ENCODE results near the gene ITSN2. TPM values are rescaled to one million over a fixed set of nuclear protein-coding genes. Genes with fewer than 3 reads are reported as not detected.

The ITSN2 gene
- total RNA-seq, 1 donor from 2014 or later = 10.4 TPM

- no peaks in the 10 kb centered on the region for H3K4me1 Mint-ChIP-seq
- H3K4me2 ChIP-seq = no peak overlapping the region
- no peaks in the 10 kb centered on the region for H3K9me3 Mint-ChIP-seq
- no peak overlapping the region for H2AFZ ChIP-seq (replicated peaks)
- no peaks in the 10 kb centered on the region for H3K36me3 ChIP-seq
- H3K9ac ChIP-seq = no peak overlapping the region
- H3F3A ChIP-seq (ENCODE audit: low read depth) = no peaks in the 10 kb centered on the region
- H4K20me1 ChIP-seq (ENCODE audit: low read depth) = no peaks in the 10 kb centered on the region
- H3K9me3 ChIP-seq (ENCODE audit: low read depth) = no peaks in the 10 kb centered on the region
- H3K4me1 ChIP-seq = peaks cover 10% of the 10 kb centered on the region
- H3K27ac Mint-ChIP-seq = no peak overlapping the region
- no peak overlapping the region for H3K4me3 Mint-ChIP-seq
- no peak overlapping the region for H3K27ac ChIP-seq
- no peaks in the 10 kb centered on the region for H3K36me3 Mint-ChIP-seq
- no peak overlapping the region for H3K4me3 ChIP-seq
- no peaks in the 10 kb centered on the region for H3K79me2 ChIP-seq (ENCODE audit: low read depth)
- no peak for DNase-seq (ENCODE audit: low spot score)
- TF ChIP-seq EZH2 (IDR thresholded peaks at IDR 0.05) (no peak), CTCF (IDR thresholded peaks at IDR 0.05) (no peak), EZH2phosphoT487 (IDR thresholded peaks at IDR 0.05) (no peak)
- no peaks in the 10 kb centered on the region for H3K27me3 ChIP-seq
- H3K27me3 Mint-ChIP-seq (ENCODE audit: insufficient read depth, low read depth) = no peaks in the 10 kb centered on the region
Measured at GRCh38 chr2:24237313-24237712, 123.0 kb downstream of the ITSN2 start.

- Histone ChIP-seq H3K27me3 (no peaks in the 10 kb centered on the region), H3K9ac (no peak overlapping the region), H3K36me3 (no peaks in the 10 kb centered on the region), H3K4me3 (no peak overlapping the region), H3K27ac (no peak overlapping the region), H3K9me3 (ENCODE audit: low read depth) (no peaks in the 10 kb centered on the region), H4K20me1 (ENCODE audit: low read depth) (no peaks in the 10 kb centered on the region), H2AFZ (replicated peaks) (no peak overlapping the region), H3K4me2 (no peak overlapping the region), H3K4me1 (peaks cover 10% of the 10 kb centered on the region), H3F3A (ENCODE audit: low read depth) (no peaks in the 10 kb centered on the region), H3K79me2 (ENCODE audit: low read depth) (no peaks in the 10 kb centered on the region)
- H3K27me3 Mint-ChIP-seq (ENCODE audit: insufficient read depth, low read depth) = no peaks in the 10 kb centered on the region
- no peaks in the 10 kb centered on the region for H3K4me1 Mint-ChIP-seq
- H3K4me3 Mint-ChIP-seq = no peak overlapping the region
- no peak overlapping the region for H3K27ac Mint-ChIP-seq
- TF ChIP-seq EZH2phosphoT487 (IDR thresholded peaks at IDR 0.05) (no peak), CTCF (IDR thresholded peaks at IDR 0.05) (no peak), EZH2 (IDR thresholded peaks at IDR 0.05) (no peak)
- no peaks in the 10 kb centered on the region for H3K9me3 Mint-ChIP-seq
- DNase-seq (ENCODE audit: low spot score) = no peak
- no peaks in the 10 kb centered on the region for H3K36me3 Mint-ChIP-seq
Measured at GRCh38 chr2:24233321-24233720, 127.0 kb downstream of the ITSN2 start.

GRCh38 chr2:24231461-24231881, 128.9 kb downstream of the ITSN2 start:
- no peaks in the 10 kb centered on the region for H4K20me1 ChIP-seq (ENCODE audit: low read depth)
- H3K4me1 ChIP-seq = peaks cover 10% of the 10 kb centered on the region
- H3K27ac ChIP-seq = no peak overlapping the region
- Mint-ChIP-seq H3K27ac (no peak overlapping the region), H3K36me3 (no peaks in the 10 kb centered on the region), H3K9me3 (no peaks in the 10 kb centered on the region), H3K4me3 (no peak overlapping the region), H3K27me3 (ENCODE audit: insufficient read depth, low read depth) (no peaks in the 10 kb centered on the region), H3K4me1 (peaks cover 1% of the 10 kb centered on the region)
- no peaks in the 10 kb centered on the region for H3K36me3 ChIP-seq
- no peaks in the 10 kb centered on the region for H3K27me3 ChIP-seq
- H2AFZ ChIP-seq (replicated peaks) = no peak overlapping the region
- no peak for DNase-seq (ENCODE audit: low spot score)
- TF ChIP-seq CTCF (IDR thresholded peaks at IDR 0.05) (no peak), EZH2 (IDR thresholded peaks at IDR 0.05) (no peak)
- no peak overlapping the region for H3K4me3 ChIP-seq
- H3K79me2 ChIP-seq (ENCODE audit: low read depth) = no peaks in the 10 kb centered on the region
- H3K4me2 ChIP-seq = no peak overlapping the region
- H3K9me3 ChIP-seq (ENCODE audit: low read depth) = no peaks in the 10 kb centered on the region
- H3K9ac ChIP-seq = no peak overlapping the region
- no peaks in the 10 kb centered on the region for H3F3A ChIP-seq (ENCODE audit: low read depth)

All from neural progenitor cell (in vitro differentiated cells).